ENCODE results near the gene ERC2. TPM values are rescaled to one million over a fixed set of nuclear protein-coding genes. Genes with fewer than 3 reads are reported as not detected.

Gene ERC2
- total RNA-seq, 1 donor from 2014 or later = 32.5 TPM

GRCh38 chr3:55968331-55968730 is 499.9 kb downstream of the ERC2 start:
- H3K27me3 Mint-ChIP-seq = no peaks in the 10 kb centered on the region
- H3K4me1 Mint-ChIP-seq (ENCODE audit: low read depth) = peaks cover 12% of the 10 kb centered on the region
- H3K4me3 Mint-ChIP-seq (ENCODE audit: low read depth) = no peak overlapping the region
- H3K27ac Mint-ChIP-seq = peak overlapping the region; percentile 35
- DNase-seq (ENCODE audit: low spot score, unreplicated experiment) = no peak
- no peak for TF ChIP-seq CTCF (IDR thresholded peaks at IDR 0.05; ENCODE audit: unreplicated experiment)
- no peaks in the 10 kb centered on the region for H3K36me3 Mint-ChIP-seq (ENCODE audit: insufficient read depth)
- peaks cover 4% of the 10 kb centered on the region for H3K9me3 Mint-ChIP-seq (ENCODE audit: low read depth)

GRCh38 chr3:55966566-55966965 is 501.7 kb downstream of the ERC2 start:
- H3K4me1 Mint-ChIP-seq (ENCODE audit: low read depth) = peaks cover 12% of the 10 kb centered on the region
- peaks cover 4% of the 10 kb centered on the region for H3K9me3 Mint-ChIP-seq (ENCODE audit: low read depth)
- DNase-seq (ENCODE audit: low spot score, unreplicated experiment) = no peak
- no peaks in the 10 kb centered on the region for H3K27me3 Mint-ChIP-seq
- H3K27ac Mint-ChIP-seq = no peak overlapping the region
- H3K4me3 Mint-ChIP-seq (ENCODE audit: low read depth) = no peak overlapping the region
- TF ChIP-seq CTCF (IDR thresholded peaks at IDR 0.05; ENCODE audit: unreplicated experiment) = no peak
- H3K36me3 Mint-ChIP-seq (ENCODE audit: insufficient read depth) = no peaks in the 10 kb centered on the region

GRCh38 chr3:55965776-55966175 is 502.5 kb downstream of the ERC2 start:
- Mint-ChIP-seq H3K4me1 (ENCODE audit: low read depth) (peaks cover 12% of the 10 kb centered on the region), H3K36me3 (ENCODE audit: insufficient read depth) (no peaks in the 10 kb centered on the region)
- no peak for DNase-seq (ENCODE audit: low spot score, unreplicated experiment)

GRCh38 chr3:55964491-55964985 is 503.7 kb downstream of the ERC2 start:
- Mint-ChIP-seq H3K9me3 (ENCODE audit: low read depth) (peaks cover 4% of the 10 kb centered on the region), H3K4me3 (ENCODE audit: low read depth) (no peak overlapping the region), H3K4me1 (ENCODE audit: low read depth) (peaks cover 12% of the 10 kb centered on the region), H3K36me3 (ENCODE audit: insufficient read depth) (no peaks in the 10 kb centered on the region), H3K27ac (no peak overlapping the region), H3K27me3 (no peaks in the 10 kb centered on the region)
- no peak for DNase-seq (ENCODE audit: low spot score, unreplicated experiment)
- TF ChIP-seq CTCF (IDR thresholded peaks at IDR 0.05; ENCODE audit: unreplicated experiment) = no peak

More at GRCh38 chr3:55965776-55966175, 502.5 kb downstream of the ERC2 start:
- Mint-ChIP-seq H3K27me3 (no peaks in the 10 kb centered on the region), H3K4me3 (ENCODE audit: low read depth) (no peak overlapping the region), H3K27ac (no peak overlapping the region), H3K9me3 (ENCODE audit: low read depth) (peaks cover 4% of the 10 kb centered on the region)
- no peak for TF ChIP-seq CTCF (IDR thresholded peaks at IDR 0.05; ENCODE audit: unreplicated experiment)

GRCh38 chr3:55963601-55964000 is 504.7 kb downstream of the ERC2 start:
- TF ChIP-seq CTCF (IDR thresholded peaks at IDR 0.05; ENCODE audit: unreplicated experiment) = no peak
- H3K36me3 Mint-ChIP-seq (ENCODE audit: insufficient read depth) = no peaks in the 10 kb centered on the region

More at GRCh38 chr3:55963601-55964000, 504.7 kb downstream of the ERC2 start:
- H3K27ac Mint-ChIP-seq = no peak overlapping the region
- peaks cover 3% of the 10 kb centered on the region for H3K4me1 Mint-ChIP-seq (ENCODE audit: low read depth)
- no peak for DNase-seq (ENCODE audit: low spot score, unreplicated experiment)
- H3K4me3 Mint-ChIP-seq (ENCODE audit: low read depth) = no peak overlapping the region
- H3K27me3 Mint-ChIP-seq = no peaks in the 10 kb centered on the region
- H3K9me3 Mint-ChIP-seq (ENCODE audit: low read depth) = peaks cover 4% of the 10 kb centered on the region
